Astrocyte of the hippocampus (primary cell): ENCODE results near the gene OR52H1.

Experiments used
- DNase-seq: peaks from one replicate; pipeline ENCODE4 v3.0.0; 2011; ENCODE audit warnings: low read depth, low spot score

The OR52H1 gene

GRCh38 chr11:5534046-5534445 is 14.3 kb downstream of the OR52H1 start:
- no peak for DNase-seq

- DNase-seq = no peak
Observed at GRCh38 chr11:5531053-5531831, 17.1 kb downstream of the OR52H1 start.

- DNase-seq = no peak
Observed at GRCh38 chr11:5528495-5528894, 19.8 kb downstream of the OR52H1 start.

- no peak for DNase-seq
Observed at GRCh38 chr11:5527716-5528115, 20.6 kb downstream of the OR52H1 start.

DNA sequence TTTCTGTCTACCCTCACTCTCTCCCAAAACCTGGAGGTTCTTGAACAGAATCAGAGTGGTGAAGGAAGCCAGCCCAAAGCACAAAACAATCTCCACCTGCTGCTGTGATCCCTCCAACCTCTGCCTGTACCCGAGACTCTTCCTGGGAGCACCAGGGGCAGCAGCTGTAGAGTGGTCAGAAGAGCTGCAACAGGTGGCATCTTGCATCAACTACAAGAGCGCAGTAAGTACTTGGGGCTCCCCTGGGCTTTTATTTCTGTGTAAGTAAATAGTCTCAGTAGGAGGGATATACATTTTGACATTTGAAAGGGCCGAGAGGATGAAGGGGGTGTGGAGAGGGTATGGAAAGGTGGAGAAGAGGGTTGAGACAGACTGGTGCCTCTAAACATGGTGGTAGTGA is 23.6 kb downstream of the OR52H1 start:
- DNase-seq = no peak

DNA sequence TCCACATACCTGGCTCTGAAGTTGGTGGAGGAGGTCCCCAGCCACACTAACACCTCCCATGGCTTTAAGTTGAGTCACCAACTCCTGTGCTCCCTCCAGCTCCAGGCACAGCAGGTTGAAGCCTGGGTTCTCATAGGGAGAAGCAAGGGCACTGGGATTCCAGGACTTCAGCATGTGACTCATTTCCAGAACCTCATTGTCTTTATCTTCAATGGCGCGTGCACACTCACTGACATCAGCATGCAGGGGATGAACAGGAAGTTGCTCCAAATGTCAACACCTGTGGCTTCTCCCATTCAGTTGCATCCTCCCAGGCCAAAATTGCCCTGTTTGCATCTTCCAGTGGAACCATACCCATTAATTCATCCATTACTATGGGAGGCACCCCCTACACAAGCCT is 26.0 kb downstream of the OR52H1 start:
- DNase-seq = no peak

- DNase-seq = no peak
Observed at GRCh38 chr11:5521540-5521939, 26.8 kb downstream of the OR52H1 start.

DNA sequence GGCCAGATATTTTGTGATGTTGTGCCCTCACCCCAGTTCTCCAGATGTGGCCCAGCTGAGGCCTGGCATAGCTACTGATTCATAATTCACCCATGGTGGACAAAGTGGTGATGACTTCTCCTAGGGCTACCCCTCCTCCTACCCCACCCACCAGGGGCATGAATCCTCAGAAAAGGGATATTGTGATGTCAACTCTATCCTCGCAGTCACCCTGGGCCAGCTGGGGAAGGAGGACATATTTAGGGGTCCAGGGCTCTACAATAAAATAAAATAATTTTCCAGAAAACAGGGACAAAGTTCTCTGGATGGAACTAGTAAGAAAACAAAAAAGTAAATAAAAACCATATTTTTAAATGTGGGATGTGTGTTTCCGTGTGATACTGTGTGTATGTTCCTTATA is 31.7 kb downstream of the OR52H1 start, which contains the start of gene UBQLNL:
Gene UBQLNL, minus strand, starts transcription at position 101 of the 400 bp plus-strand sequence. CDS start 258 bp downstream, outside the sequence.
- DNase-seq = no peak

- no peak for DNase-seq
Observed at GRCh38 chr11:5514841-5515240, 33.5 kb downstream of the OR52H1 start.

DNA sequence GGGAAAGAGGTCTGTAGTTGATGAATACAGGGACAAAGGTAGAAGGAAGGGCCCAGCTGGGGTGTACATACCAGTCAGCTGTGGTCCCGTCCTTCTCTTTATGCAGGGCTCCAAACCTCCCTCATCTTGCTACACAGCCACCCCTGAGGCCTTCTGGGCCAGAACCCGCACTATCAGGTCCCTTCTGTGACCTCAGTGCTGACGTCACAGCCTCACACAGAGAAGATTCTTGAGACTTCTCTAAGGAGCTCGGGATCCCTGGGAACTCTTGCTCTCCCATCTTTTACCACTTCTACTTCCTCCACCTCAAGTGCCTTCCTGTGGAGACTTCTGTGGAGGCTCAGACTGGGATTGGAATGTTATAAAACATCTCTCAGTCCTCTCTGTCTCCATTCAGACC is 38.5 kb downstream of the OR52H1 start, which contains the start of gene UBQLN3:
Gene UBQLN3, minus strand, starts transcription at position 155 of the 400 bp plus-strand sequence. CDS start 399 bp downstream, outside the sequence.
- DNase-seq = no peak

DNA sequence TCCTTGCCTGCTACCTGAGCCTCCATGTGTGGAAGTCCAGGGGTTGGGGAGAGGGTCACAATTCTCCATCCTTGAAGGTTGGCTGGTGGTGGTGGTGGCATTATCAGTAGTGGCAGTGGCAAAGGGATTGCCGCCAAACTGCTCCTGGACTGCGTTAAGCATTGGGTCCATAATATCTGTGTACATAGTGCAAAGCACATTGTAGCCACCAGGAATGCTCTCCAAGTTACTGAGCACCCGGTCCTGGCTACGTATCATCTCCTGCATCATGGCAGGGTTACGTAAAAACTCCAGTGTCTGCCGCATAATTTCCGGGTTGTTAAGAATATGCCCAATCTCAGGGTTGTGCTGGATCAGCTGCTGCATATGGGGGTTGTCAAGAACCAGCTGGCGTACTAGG is 39.7 kb downstream of the OR52H1 start:
- no peak for DNase-seq

DNA sequence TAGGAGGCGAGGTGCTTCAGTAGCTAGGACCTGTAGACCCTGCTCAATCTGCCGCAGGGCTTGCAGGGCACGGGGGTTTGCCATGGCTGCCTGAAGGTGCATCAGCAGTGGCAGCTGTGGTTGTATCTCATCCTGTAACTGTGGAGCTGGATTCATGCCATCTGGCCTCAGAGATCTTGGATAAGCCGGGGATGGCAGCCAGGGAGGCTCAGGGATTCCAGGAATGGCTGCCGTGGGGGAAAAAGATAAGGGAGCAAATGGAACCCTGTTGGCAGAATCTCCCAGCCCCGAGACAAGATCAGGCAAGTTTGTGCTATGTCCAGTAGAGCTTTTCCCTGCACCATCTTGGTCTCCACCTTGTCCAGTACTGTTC is 40.4 kb downstream of the OR52H1 start:
- DNase-seq = no peak

DNA sequence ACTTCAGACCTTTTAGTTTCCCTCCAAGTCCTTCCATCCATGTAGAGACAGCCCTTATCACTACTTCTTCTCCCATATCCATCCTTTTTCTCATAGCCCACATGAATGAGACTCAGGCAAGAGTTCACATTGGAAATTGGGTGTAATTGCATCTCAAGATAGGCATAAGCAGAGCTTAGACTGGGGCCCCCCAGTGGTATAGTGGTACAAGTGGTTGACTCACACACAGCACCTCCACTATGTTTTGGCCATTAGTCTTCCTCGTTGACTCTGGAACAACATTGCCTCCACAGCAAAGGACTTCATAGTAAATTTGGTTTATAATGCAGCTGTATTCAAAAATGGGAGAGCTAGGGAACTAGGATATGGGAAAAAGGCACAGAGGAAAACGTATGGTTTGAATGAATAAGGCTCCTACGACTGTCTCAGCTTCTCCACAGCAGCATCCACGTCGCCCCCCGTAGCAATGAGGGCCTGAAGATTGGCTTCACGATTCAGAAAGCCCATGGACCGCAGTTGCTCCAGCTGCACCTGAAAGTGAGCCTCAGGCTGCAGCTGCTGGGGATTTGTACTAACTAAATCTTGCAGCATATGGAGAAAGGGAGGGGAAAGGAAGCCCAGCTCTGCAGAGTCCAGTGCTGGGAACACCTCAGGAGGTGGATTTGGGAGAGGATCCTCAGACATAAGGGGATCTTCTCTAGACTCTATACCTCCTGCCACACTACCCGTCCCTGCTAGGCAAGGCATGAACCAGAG is 41.0 kb downstream of the OR52H1 start:
- DNase-seq = no peak

DNA sequence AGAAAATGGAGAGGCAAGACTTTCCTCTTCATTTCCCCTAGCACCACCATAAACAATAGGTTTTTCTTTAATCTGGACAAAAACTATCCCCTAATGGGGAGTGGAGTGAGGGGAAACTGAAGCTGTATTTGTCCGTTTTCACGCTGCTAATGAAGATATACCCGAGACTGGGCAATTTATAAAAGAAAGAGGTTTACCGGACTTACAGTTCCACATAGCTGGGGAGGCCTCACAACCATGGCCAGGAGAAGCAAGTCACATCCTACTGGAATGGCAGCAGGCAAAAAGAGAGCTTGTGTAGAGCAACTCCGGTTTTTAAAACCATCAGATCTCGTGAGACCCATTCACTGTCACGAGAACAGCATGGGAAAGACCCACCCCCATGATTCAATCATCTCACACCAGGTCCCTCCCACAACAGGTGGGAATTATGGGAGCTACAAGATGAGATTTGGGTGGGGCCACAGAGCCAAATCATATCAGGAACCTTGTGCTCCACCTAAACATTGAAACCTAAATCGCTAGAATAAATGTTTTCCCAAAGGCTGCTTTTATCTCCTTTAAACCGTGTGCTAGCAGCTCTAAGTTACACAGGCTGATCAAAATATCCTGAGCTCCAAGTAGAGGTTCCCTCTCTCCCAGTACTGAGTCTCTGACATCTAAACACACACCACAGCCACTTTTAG is 42.8 kb downstream of the OR52H1 start:
- no peak for DNase-seq

DNA sequence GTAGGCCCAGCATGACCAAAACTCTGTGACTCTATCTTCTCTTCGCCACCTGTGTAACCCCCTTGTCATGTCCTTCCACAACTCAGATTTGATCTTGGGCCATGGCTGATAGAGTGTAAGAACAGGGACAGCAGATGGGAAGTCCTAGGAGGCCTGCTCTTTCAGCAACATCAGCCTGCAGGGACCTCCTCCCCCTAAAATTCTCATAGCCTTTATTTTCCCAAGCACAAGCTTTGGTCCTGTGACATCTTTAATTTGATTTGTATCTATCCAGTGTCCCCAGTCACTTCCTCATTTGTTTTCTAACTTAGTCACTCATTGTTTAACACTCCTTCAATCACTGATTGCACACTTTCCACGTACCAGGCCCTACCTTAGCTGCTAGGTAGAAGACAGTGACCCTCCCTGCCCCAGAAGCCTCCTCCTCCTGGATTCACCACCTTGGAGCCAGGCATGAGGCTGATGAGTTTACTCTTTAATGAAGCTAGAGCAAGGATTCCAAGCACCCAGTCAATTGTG is 43.9 kb downstream of the OR52H1 start:
- DNase-seq = no peak

GRCh38 chr11:5500393-5500801 is 47.9 kb downstream of the OR52H1 start:
- no peak for DNase-seq

DNA sequence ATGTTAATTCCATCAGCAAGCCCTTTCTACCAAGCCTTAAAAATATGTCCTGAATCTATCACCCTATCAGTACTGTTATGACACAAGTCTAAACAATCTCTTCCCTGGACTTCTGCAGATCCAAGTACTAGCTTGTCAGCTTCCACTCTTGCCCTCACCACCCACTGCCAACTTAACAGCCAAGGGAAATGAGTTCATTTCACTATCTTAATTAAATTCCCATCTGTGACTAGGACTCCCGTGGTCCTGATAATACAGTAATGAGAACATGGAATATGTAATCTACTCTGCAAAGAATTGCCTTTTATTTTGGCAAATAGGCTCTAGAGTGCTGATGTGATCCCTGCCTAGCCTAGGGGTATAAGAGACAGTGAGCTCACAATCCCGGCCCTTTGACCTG is 48.7 kb downstream of the OR52H1 start:
- no peak for DNase-seq
